Ovary (tissue), 3 donors: ENCODE results near the gene TLR6.

ENCODE experiments used
- EP300 ChIP-seq: sonication (generic); formaldehyde crosslinking; IDR thresholded peaks from one replicate; pipeline ENCODE4 v1.6.1; 2017; ENCODE audit warnings: antibody characterized with exemption
- POLR2A ChIP-seq: fragments of 450-650 bp; IDR thresholded peaks from one replicate; pipeline ENCODE4 v1.6.1; 2017; ENCODE audit warnings: antibody characterized with exemption, mild to moderate bottlenecking, moderate library complexity
- TF ChIP-seq, protein P1 (sequence below), 3 donors: fragments of 450-650 bp in 2 of 3; fragments of 200-600 bp in 1 of 3; IDR thresholded peaks; one replicate each; pipeline versions ENCODE4 v1.5.1 to v1.8.0; 2016 to 2022; ENCODE audit warnings: antibody characterized with exemption in 3 of 3, mild to moderate bottlenecking in 1 of 3
- donor health status: DM: no; HTN: no; CAD: no.

DNA sequence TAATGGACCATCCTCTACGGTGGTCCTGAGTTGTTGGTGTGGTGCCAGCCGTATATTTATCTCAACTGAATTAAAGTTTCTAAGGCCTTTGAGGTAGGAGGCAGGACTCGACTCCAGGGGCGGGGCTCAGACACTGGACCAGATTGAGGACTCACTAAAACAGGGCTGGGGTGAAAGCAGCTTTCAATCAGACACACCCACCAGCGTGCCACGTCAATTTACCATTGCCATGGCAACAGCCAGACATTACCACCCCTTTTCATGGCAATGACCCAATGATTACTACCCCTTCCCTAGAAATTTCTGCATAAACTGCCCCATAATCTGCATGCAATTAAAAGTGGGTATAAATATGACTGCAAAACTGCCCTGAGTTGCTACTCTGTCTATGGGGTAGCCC lies 45.3 kb downstream of the TLR6 start:
- TF ChIP-seq, protein P1, sequence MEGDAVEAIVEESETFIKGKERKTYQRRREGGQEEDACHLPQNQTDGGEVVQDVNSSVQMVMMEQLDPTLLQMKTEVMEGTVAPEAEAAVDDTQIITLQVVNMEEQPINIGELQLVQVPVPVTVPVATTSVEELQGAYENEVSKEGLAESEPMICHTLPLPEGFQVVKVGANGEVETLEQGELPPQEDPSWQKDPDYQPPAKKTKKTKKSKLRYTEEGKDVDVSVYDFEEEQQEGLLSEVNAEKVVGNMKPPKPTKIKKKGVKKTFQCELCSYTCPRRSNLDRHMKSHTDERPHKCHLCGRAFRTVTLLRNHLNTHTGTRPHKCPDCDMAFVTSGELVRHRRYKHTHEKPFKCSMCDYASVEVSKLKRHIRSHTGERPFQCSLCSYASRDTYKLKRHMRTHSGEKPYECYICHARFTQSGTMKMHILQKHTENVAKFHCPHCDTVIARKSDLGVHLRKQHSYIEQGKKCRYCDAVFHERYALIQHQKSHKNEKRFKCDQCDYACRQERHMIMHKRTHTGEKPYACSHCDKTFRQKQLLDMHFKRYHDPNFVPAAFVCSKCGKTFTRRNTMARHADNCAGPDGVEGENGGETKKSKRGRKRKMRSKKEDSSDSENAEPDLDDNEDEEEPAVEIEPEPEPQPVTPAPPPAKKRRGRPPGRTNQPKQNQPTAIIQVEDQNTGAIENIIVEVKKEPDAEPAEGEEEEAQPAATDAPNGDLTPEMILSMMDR (IDR thresholded peaks at IDR 0.05): no peak
- TF ChIP-seq POLR2A: no peak
- no peak for TF ChIP-seq EP300
